Activated T-helper 1 cell treated with anti-CD3 and anti-CD28 coated beads, Interleukin-2, amount 50 U/mL, for 16 hours (primary cell): ENCODE measurements around the gene ADGRG6.

Experiments used
- DNase-seq, 2 donors: peaks; one replicate each; pipeline ENCODE4 v3.0.0-alpha.2; 2020; ENCODE audit warnings: low read depth in 1 of 2, low spot score in 1 of 2

ADGRG6 gene

GRCh38 chr6:142374091-142374770, 72.4 kb downstream of the ADGRG6 start:
- no peak for DNase-seq

- no peak for DNase-seq
These were observed 73.3 kb downstream of the ADGRG6 start for GRCh38 chr6:142374965-142375733.

GRCh38 chr6:142376115-142376514, 74.3 kb downstream of the ADGRG6 start:
- no peak for DNase-seq

- DNase-seq, result no peak
These were observed 75.1 kb downstream of the ADGRG6 start for GRCh38 chr6:142376800-142377496.

- no peak for DNase-seq
These were observed 75.7 kb downstream of the ADGRG6 start for GRCh38 chr6:142377497-142377848.

- DNase-seq, result no peak
These were observed 76.5 kb downstream of the ADGRG6 start for GRCh38 chr6:142378138-142378875.

- no peak for DNase-seq
These were observed 78.8 kb downstream of the ADGRG6 start for GRCh38 chr6:142380626-142381025.

GRCh38 chr6:142381181-142381580, 79.4 kb downstream of the ADGRG6 start:
- no peak for DNase-seq

GRCh38 chr6:142381845-142382378, 80.1 kb downstream of the ADGRG6 start:
- no peak for DNase-seq

GRCh38 chr6:142384519-142385254, 82.9 kb downstream of the ADGRG6 start:
- DNase-seq, result no peak

- DNase-seq, result no peak
These were observed 83.5 kb downstream of the ADGRG6 start for GRCh38 chr6:142385352-142385751.

GRCh38 chr6:142386657-142387056, 84.8 kb downstream of the ADGRG6 start:
- no peak for DNase-seq

GRCh38 chr6:142387997-142388815, 86.4 kb downstream of the ADGRG6 start:
- DNase-seq, result no peak

- no peak for DNase-seq
These were observed 93.5 kb downstream of the ADGRG6 start for GRCh38 chr6:142395266-142395665.

GRCh38 chr6:142395768-142396231, 94.0 kb downstream of the ADGRG6 start:
- no peak for DNase-seq

- DNase-seq, result no peak
These were observed 96.5 kb downstream of the ADGRG6 start for GRCh38 chr6:142398353-142398752.

- DNase-seq, result no peak
These were observed 97.9 kb downstream of the ADGRG6 start for GRCh38 chr6:142399739-142400138.

- no peak for DNase-seq
These were observed 98.7 kb downstream of the ADGRG6 start for GRCh38 chr6:142400495-142400894.

GRCh38 chr6:142401838-142402237, 100.0 kb downstream of the ADGRG6 start:
- no peak for DNase-seq

GRCh38 chr6:142404751-142405150, 102.9 kb downstream of the ADGRG6 start:
- no peak for DNase-seq
